ENCODE results near the gene RASA2. TPM values are rescaled to one million over a fixed set of nuclear protein-coding genes. Genes with fewer than 3 reads are reported as not detected.

RASA2 gene
- polyA plus RNA-seq, 1 donor (not counting 4 experiments of a cell fraction or from before 2014, with no cell fraction given): 10.3 TPM

DNA sequence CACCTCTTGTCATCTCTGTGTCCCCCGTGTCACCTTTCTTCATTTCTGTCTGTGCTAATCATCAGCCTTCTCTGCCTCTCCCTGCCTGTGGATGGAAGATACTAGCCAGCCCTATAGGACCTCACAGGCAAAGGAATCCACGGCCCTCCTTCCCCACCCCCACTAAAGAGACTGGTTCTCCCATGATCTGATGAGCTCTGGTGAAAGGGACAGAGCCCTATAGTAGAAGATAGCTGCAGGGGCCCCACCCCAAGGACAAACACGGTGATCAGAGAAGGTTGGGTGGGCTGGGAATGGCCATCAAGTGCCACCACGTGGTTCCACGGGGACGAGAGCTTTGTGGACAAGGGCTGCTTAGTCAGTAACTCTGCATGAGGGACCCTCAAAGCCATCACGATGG lies 27.8 kb upstream of the RASA2 start:
- H3K36me3 ChIP-seq (ENCODE audit: control insufficient read depth in 2 of 2, extremely low read depth in 1 of 2, insufficient read depth in 2 of 2, low read length in 2 of 2): no peaks in the 10 kb centered on the region
- H3K9ac ChIP-seq (ENCODE audit: control insufficient read depth, extremely low read depth, insufficient read depth, low read length): no peak overlapping the region
- H3K9me1 ChIP-seq (ENCODE audit: control insufficient read depth, extremely low read depth, insufficient read depth, low read length): no peaks in the 10 kb centered on the region
- no peak for TF ChIP-seq EZH2 (IDR thresholded peaks at IDR 0.05; ENCODE audit: low read length)
- no peak for TF ChIP-seq CTCF (optimal IDR thresholded peaks at IDR 0.05 in 1 of 3, IDR thresholded peaks at IDR 0.05 in 1 of 3, conservative IDR thresholded peaks at IDR 0.05 in 1 of 3; ENCODE audit: extremely low read depth in 1 of 3, insufficient read depth in 2 of 3, low read length in 3 of 3)
- no peak for DNase-seq (ENCODE audit: low read depth, low spot score)
- FAIRE-seq: no peak
- no peaks in the 10 kb centered on the region for H4K20me1 ChIP-seq (ENCODE audit: control insufficient read depth, extremely low read depth, insufficient read depth, low read length)
- no peak overlapping the region for H2AFZ ChIP-seq (ENCODE audit: control insufficient read depth, low read length)
- H3K79me2 ChIP-seq (ENCODE audit: control insufficient read depth, insufficient read depth, low read length): no peaks in the 10 kb centered on the region
- no peaks in the 10 kb centered on the region for H3K9me3 ChIP-seq (ENCODE audit: control insufficient read depth, low read depth, low read length)
- H3K27ac ChIP-seq (ENCODE audit: control insufficient read depth, insufficient read depth, low read length): no peak overlapping the region
- H3K4me2 ChIP-seq (ENCODE audit: control insufficient read depth, extremely low read depth, insufficient read depth, low read depth, low read length): no peak overlapping the region
- no peak overlapping the region for H3K4me3 ChIP-seq (ENCODE audit: control insufficient read depth in 2 of 3, extremely low read depth in 1 of 3, insufficient read depth in 2 of 3, low read depth in 1 of 3, low read length in 3 of 3)
- dilution Hi-C loops (cut with MboI; ENCODE audit: extremely low pct_ligation_motif_present, low sequenced_read_pairs): no loop called here
- H3K4me1 ChIP-seq (ENCODE audit: control insufficient read depth, extremely low read depth, insufficient read depth, low read length): peaks cover 7% of the 10 kb centered on the region
- no peaks in the 10 kb centered on the region for H3K27me3 ChIP-seq (ENCODE audit: control insufficient read depth, extremely low read depth, insufficient read depth, low read length)

DNA sequence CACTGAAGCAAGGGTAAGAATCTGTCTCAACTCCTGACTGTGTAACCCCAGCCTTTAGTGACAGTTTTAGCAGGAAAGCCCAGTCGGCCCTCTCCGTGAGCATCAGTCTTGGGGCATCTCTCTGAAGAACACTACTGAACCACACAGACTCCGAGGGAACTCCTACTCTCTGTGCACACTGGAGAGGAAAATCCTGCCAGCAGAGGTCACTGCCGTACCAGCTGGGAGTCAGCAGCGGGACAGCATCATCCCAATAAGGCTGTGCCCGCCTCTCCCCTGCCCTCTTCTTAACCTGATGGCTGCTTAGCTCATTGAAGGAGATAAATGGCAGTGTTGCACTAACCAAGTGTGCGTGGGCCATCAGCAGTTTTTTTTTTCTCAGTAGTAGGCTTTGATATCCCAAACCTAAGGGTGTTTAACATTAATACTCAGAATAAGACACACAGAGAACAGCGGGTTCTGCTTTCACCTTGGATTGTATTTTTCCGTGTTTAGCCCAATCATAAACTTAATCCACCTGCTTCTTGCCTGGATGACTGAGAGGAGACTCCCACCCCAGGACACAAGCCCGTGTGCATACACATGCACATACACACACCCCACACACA lies 26.6 kb upstream of the RASA2 start:
- Histone ChIP-seq H2AFZ (ENCODE audit: control insufficient read depth, low read length) (no peak overlapping the region), H3K9me3 (ENCODE audit: control insufficient read depth, low read depth, low read length) (no peaks in the 10 kb centered on the region), H4K20me1 (ENCODE audit: control insufficient read depth, extremely low read depth, insufficient read depth, low read length) (no peaks in the 10 kb centered on the region), H3K36me3 (ENCODE audit: control insufficient read depth in 2 of 2, extremely low read depth in 1 of 2, insufficient read depth in 2 of 2, low read length in 2 of 2) (no peaks in the 10 kb centered on the region), H3K27me3 (ENCODE audit: control insufficient read depth, extremely low read depth, insufficient read depth, low read length) (no peaks in the 10 kb centered on the region), H3K9ac (ENCODE audit: control insufficient read depth, extremely low read depth, insufficient read depth, low read length) (no peak overlapping the region), H3K27ac (ENCODE audit: control insufficient read depth, insufficient read depth, low read length) (no peak overlapping the region), H3K4me1 (ENCODE audit: control insufficient read depth, extremely low read depth, insufficient read depth, low read length) (peaks cover 4% of the 10 kb centered on the region), H3K4me3 (ENCODE audit: control insufficient read depth in 2 of 3, extremely low read depth in 1 of 3, insufficient read depth in 2 of 3, low read depth in 1 of 3, low read length in 3 of 3) (no peak overlapping the region), H3K4me2 (ENCODE audit: control insufficient read depth, extremely low read depth, insufficient read depth, low read depth, low read length) (no peak overlapping the region), H3K79me2 (ENCODE audit: control insufficient read depth, insufficient read depth, low read length) (no peaks in the 10 kb centered on the region), H3K9me1 (ENCODE audit: control insufficient read depth, extremely low read depth, insufficient read depth, low read length) (no peaks in the 10 kb centered on the region)
- TF ChIP-seq EZH2 (IDR thresholded peaks at IDR 0.05; ENCODE audit: low read length) (no peak), CTCF (optimal IDR thresholded peaks at IDR 0.05 in 1 of 3, IDR thresholded peaks at IDR 0.05 in 1 of 3, conservative IDR thresholded peaks at IDR 0.05 in 1 of 3; ENCODE audit: extremely low read depth in 1 of 3, insufficient read depth in 2 of 3, low read length in 3 of 3) (peak; percentile 90 to 100 (median 93))
- dilution Hi-C loops (cut with MboI; ENCODE audit: extremely low pct_ligation_motif_present, low sequenced_read_pairs): no loop called here
- FAIRE-seq (peak; percentile 58), DNase-seq (ENCODE audit: low read depth, low spot score) (no peak)
